GM12878 (cell line): ENCODE measurements around the gene RSPH9. TPM values are rescaled to one million over a fixed set of nuclear protein-coding genes. Genes with fewer than 3 reads are reported as not detected.

ENCODE experiments used
- ATAC-seq: fragments of 200-7000 bp; cut with Tn5 transposase; 3 replicates; pipeline ENCODE4 v1.9.1; 2020; ENCODE audit warnings: mild to moderate bottlenecking, moderate library complexity
- BruUV-seq: library from RNA; stranded (reverse); fragments of 400-500 nt; replicated peaks from 2 replicates; lab custom pipeline; 2021; lab: Mats Ljungman, UMichigan
- CTCF ChIA-PET: fragments of 300-600 bp; sonication (Branson Sonifier 250); formaldehyde crosslinking; extraction: SDS; loops from one replicate; lab custom pipeline; 2021; ENCODE audit warnings: inconsistent platforms; lab: Yijun Ruan, JAX
- POLR2A ChIA-PET: fragments of 350-600 bp; formaldehyde crosslinking; extraction: SDS; loops from one replicate; lab custom pipeline; 2021; ENCODE audit warnings: inconsistent platforms; lab: Charles Lee
- RAD21 ChIA-PET: fragments of 300-600 bp; sonication (Branson Sonifier 250); formaldehyde crosslinking; loops from one replicate; lab custom pipeline; 2023; ENCODE audit warnings: antibody characterized with exemption; ENCODE audit not compliant: unreplicated experiment; lab: Charles Lee
- SMC1A ChIA-PET: fragments of 300-600 bp; sonication (Branson Sonifier 250); formaldehyde crosslinking; loops from one replicate; lab custom pipeline; 2023; ENCODE audit not compliant: unreplicated experiment, uncharacterized antibody; lab: Charles Lee
- DNase-seq: peaks from one replicate; pipeline ENCODE4 v3.0.0-alpha.2; 2011; ENCODE audit warnings: low read depth, low spot score
- FAIRE-seq: peaks from 3 replicates; lab custom pipeline; 2011; peaks lifted over from hg19 to GRCh38; lab: Jason Lieb, UNC
- H2AFZ ChIP-seq: 2 replicates; pipeline ENCODE4 v1.6.0; 2011; ENCODE audit warnings: low read depth, low read length, control low read depth; ENCODE audit not compliant: control insufficient read depth
- H3K27ac ChIP-seq: 2 replicates; pipeline ENCODE4 v1.5.1; 2011; ENCODE audit warnings: control low read depth; ENCODE audit not compliant: control insufficient read depth, insufficient read depth
- H3K27me3 ChIP-seq, 2 experiments: replicated peaks in 1 of 2; 2 replicates each; pipeline versions ENCODE4 v1.6.0 to v1.6.1; 2011; ENCODE audit warnings: low read length in 1 of 2; ENCODE audit not compliant: control insufficient read depth in 2 of 2, insufficient read depth in 2 of 2
- H3K36me3 ChIP-seq, 2 experiments: 2 replicates each; pipeline ENCODE4 v1.5.1; 2011; ENCODE audit warnings: low read length in 1 of 2; ENCODE audit not compliant: control insufficient read depth in 2 of 2, insufficient read depth in 2 of 2
- H3K4me1 ChIP-seq: 2 replicates; pipeline ENCODE4 v1.6.1; 2011; ENCODE audit warnings: mild to moderate bottlenecking, low read length, moderate library complexity, mixed read lengths; ENCODE audit not compliant: control insufficient read depth, insufficient read depth
- H3K4me2 ChIP-seq: 2 replicates; pipeline ENCODE4 v1.6.0; 2011; ENCODE audit warnings: control low read depth; ENCODE audit not compliant: control insufficient read depth, insufficient read depth
- H3K4me3 ChIP-seq: fragments of 200-600 bp; sonication (generic); 2 replicates; pipeline ENCODE4 v1.5.1; 2016
- H3K79me2 ChIP-seq: 2 replicates; pipeline ENCODE4 v1.6.0; 2011; ENCODE audit warnings: low read length; ENCODE audit not compliant: control insufficient read depth, insufficient read depth
- H3K9ac ChIP-seq: 2 replicates; pipeline ENCODE4 v1.8.0; 2011; ENCODE audit warnings: low read length, control low read depth, mixed read lengths; ENCODE audit not compliant: control insufficient read depth, insufficient read depth
- H3K9me3 ChIP-seq: replicated peaks from 3 replicates; pipeline ENCODE4 v1.5.1; 2011; ENCODE audit warnings: mild to moderate bottlenecking, low read length; ENCODE audit not compliant: control insufficient read depth, insufficient read depth
- H4K20me1 ChIP-seq: 2 replicates; pipeline ENCODE4 v1.6.0; 2011; ENCODE audit not compliant: control insufficient read depth, insufficient read depth
- BRCA1 ChIP-seq: IDR thresholded peaks from 2 replicates; pipeline ENCODE4 v1.6.1; 2011; ENCODE audit warnings: low read depth, low read length, improper control_type of control experiment
- DPF2 ChIP-seq: fragments of 450-650 bp; IDR thresholded peaks from 2 replicates; pipeline ENCODE4 v1.6.1; 2017; ENCODE audit warnings: mild to moderate bottlenecking
- EZH2 ChIP-seq: IDR thresholded peaks from 2 replicates; pipeline ENCODE4 v1.6.1; 2012; ENCODE audit warnings: low read depth, mild to moderate bottlenecking, control low read depth, inconsistent platforms, low read length, borderline replicate concordance; ENCODE audit not compliant: control insufficient read depth
- IKZF1 ChIP-seq: fragments of 450-650 bp; conservative IDR thresholded peaks from 2 replicates; pipeline ENCODE4 v1.6.1; 2017; ENCODE audit warnings: antibody characterized with exemption, mild to moderate bottlenecking
- MTA2 ChIP-seq: fragments of 450-650 bp; IDR thresholded peaks from 2 replicates; pipeline ENCODE4 v1.6.1; 2016; ENCODE audit warnings: low read depth, mild to moderate bottlenecking, moderate library complexity
- NRF1 ChIP-seq: conservative IDR thresholded peaks from 2 replicates; pipeline ENCODE4 v1.6.1; 2011; ENCODE audit warnings: mild to moderate bottlenecking, low read depth, low read length, improper control_type of control experiment
- SMC3 ChIP-seq: IDR thresholded peaks from 2 replicates; pipeline ENCODE4 v1.6.1; 2011; ENCODE audit warnings: low read length, improper control_type of control experiment, borderline replicate concordance
- SRF ChIP-seq, 2 experiments: IDR thresholded peaks; 2 replicates each; pipeline ENCODE4 v1.6.1; 2011; ENCODE audit warnings: low read depth in 2 of 2, low read length in 2 of 2, mild to moderate bottlenecking in 1 of 2, moderate library complexity in 1 of 2
- STAT1 ChIP-seq: fragments of 450-650 bp; conservative IDR thresholded peaks from 2 replicates; pipeline ENCODE4 v1.6.1; 2014; ENCODE audit warnings: antibody characterized with exemption, mild to moderate bottlenecking
- TBL1XR1 ChIP-seq: IDR thresholded peaks from 2 replicates; pipeline ENCODE4 v1.6.1; 2012; ENCODE audit warnings: low read depth, low read length, improper control_type of control experiment
- TCF7 ChIP-seq: IDR thresholded peaks from 2 replicates; pipeline ENCODE4 v1.6.1; 2014; ENCODE audit warnings: antibody characterized with exemption, borderline replicate concordance
- WGBS: methylation state at CpG from one replicate; pipeline ENCODE4 v1.1.6; 2016; ENCODE audit warnings: low lambda C conversion rate; ENCODE audit not compliant: insufficient replicate concordance, insufficient coverage; ENCODE audit errors: missing lambda C conversion rate; 5-methylcytosine and 5-hydroxymethylcytosine counted together
- in situ Hi-C: fragments of 300-500 bp; cut with MboI; formaldehyde crosslinking; loops from 9 replicates; pipeline ENCODE4 v1.14.3; 2018; ENCODE audit warnings: mixed read lengths
- intact Hi-C: fragments of 100-400 bp; cut with micrococcal nuclease; formaldehyde crosslinking; loops from one replicate; pipeline ENCODE4 v1.14.2; 2022; ENCODE audit not compliant: unreplicated experiment
- polyA plus RNA-seq, 11 experiments: library from polyadenylated mRNA; depleted of rRNA in 4 of 11; unstranded in 6 of 11; stranded (reverse) in 5 of 11; fragments of >200 nt; fragmentation: Nextera tagmentation in 4 of 11; fragmentation: Illumina TruSeq in 1 of 11; extraction: Ambion mirVana in 4 of 11; extraction: Trizol in 1 of 11; gene quantifications; 1 replicate in 1 of 11; 2 replicates in 10 of 11; pipeline versions ENCODE4 v1.2.1 to v1.2.3, GENCODE V29; 2011 to 2016; ENCODE audit warnings: inconsistent platforms in 2 of 11, missing spikeins in 2 of 11, low read depth in 1 of 11
- total RNA-seq, 4 experiments: library from RNA; depleted of rRNA in 3 of 4; stranded (reverse); fragments of >200 nt in 3 of 4; fragmentation: Illumina TruSeq in 1 of 4; extraction: Trizol in 1 of 4; gene quantifications; 2 replicates each; pipeline versions ENCODE4 v1.2.1 to v1.2.3, GENCODE V29; 2013 to 2021
- TF ChIP-seq, protein P1 (sequence below): fragments of 450-650 bp; IDR thresholded peaks from 2 replicates; pipeline ENCODE4 v1.6.1; 2017; ENCODE audit warnings: mild to moderate bottlenecking

RSPH9 gene
- total and polyA plus RNA-seq, 10 of the 15 experiments (the other 5 are each of a cell fraction or from before 2014, with no cell fraction given): 0.26 to 0.63 (median 0.36) TPM; not detected in 6

DNA sequence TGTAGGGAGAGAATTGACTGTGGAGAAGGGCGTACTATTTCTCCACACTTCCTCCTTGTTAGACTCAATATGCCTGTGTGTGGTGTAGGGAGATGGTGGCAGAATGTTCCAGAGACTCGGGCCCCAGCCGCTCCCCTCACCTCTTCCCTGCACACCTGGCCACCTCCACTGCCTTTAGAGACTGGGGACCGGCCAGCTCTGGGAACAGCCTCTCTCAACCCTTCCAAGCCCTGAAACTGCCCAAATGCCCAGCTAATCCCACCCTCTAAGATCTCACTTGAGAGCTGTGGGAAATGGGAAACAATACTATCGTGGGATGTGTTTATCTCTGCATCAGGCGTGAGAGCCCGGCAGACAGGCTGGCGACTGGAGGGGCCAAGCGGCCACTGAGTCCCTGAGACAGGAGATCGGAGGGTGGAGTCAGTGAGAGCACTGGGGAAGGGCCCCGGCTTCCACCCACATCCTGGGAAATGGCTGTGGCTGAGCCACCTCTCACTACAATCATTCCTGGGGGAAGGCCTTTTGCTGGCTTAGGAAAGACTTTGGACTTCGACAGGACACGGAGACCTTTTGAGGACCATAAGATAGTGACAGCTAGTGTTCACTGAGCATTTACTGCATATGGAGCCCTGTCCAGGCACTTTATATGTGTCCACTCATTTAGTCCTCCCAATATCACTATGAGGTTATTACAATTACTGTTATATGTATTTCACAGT, 73.7 kb downstream of the RSPH9 start:
- H3K27me3 ChIP-seq: no peaks in the 10 kb centered on the region
- intact Hi-C loops (no loop called here), in situ Hi-C loops (no loop called here)
- H4K20me1 ChIP-seq: no peaks in the 10 kb centered on the region
- no peaks in the 10 kb centered on the region for H3K9me3 ChIP-seq
- no TSS peak for BruUV-seq
- ChIA-PET RAD21 (no interaction called here), SMC1A (interaction anchor here (0.8 to 1.4 kb wide), 4 partner anchors 48 to 361 kb away, joined by 3 to 4 read pairs (median 3); no protein-coding TSS in a partner anchor), CTCF (interaction anchor here (1.2 to 1.9 kb wide), 3 partner anchors 15 to 55 kb away, joined by 4 to 14 read pairs (median 5); no protein-coding TSS in a partner anchor), POLR2A (interaction anchor here (0.6 kb wide), 2 partner anchors 9 to 25 kb away, joined by 3 read pairs; no protein-coding TSS in a partner anchor)
- H3K27ac ChIP-seq: no peak overlapping the region
- ATAC-seq (no peak), DNase-seq (no peak), FAIRE-seq (no peak)
- H3K79me2 ChIP-seq: no peaks in the 10 kb centered on the region
- no peak overlapping the region for H3K9ac ChIP-seq
- H3K4me1 ChIP-seq: peaks cover 28% of the 10 kb centered on the region
- WGBS: 80% methylated on average over 13 of the region's 13 CpGs
- no peak overlapping the region for H3K4me2 ChIP-seq
- H2AFZ ChIP-seq: no peak overlapping the region
- no peaks in the 10 kb centered on the region for H3K36me3 ChIP-seq
- no peak overlapping the region for H3K4me3 ChIP-seq
- TF ChIP-seq NRF1 (no peak), EZH2 (no peak), IKZF1 (no peak), TBL1XR1 (no peak), DPF2 (no peak), TCF7 (no peak), SRF (IDR thresholded peaks at IDR 0.05; ENCODE audit: low read depth in 2 of 2, low read length in 2 of 2) (no peak), BRCA1 (no peak), MTA2 (no peak), SMC3 (no peak), STAT1 (no peak)
- TF ChIP-seq, protein P1, sequence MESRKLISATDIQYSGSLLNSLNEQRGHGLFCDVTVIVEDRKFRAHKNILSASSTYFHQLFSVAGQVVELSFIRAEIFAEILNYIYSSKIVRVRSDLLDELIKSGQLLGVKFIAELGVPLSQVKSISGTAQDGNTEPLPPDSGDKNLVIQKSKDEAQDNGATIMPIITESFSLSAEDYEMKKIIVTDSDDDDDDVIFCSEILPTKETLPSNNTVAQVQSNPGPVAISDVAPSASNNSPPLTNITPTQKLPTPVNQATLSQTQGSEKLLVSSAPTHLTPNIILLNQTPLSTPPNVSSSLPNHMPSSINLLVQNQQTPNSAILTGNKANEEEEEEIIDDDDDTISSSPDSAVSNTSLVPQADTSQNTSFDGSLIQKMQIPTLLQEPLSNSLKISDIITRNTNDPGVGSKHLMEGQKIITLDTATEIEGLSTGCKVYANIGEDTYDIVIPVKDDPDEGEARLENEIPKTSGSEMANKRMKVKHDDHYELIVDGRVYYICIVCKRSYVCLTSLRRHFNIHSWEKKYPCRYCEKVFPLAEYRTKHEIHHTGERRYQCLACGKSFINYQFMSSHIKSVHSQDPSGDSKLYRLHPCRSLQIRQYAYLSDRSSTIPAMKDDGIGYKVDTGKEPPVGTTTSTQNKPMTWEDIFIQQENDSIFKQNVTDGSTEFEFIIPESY: no peak
